ENCODE measurements around the gene MAP3K1.
A peak's percentile ranks its signal among the peaks of the same experiment; 100 is the strongest.

Gene MAP3K1

DNA sequence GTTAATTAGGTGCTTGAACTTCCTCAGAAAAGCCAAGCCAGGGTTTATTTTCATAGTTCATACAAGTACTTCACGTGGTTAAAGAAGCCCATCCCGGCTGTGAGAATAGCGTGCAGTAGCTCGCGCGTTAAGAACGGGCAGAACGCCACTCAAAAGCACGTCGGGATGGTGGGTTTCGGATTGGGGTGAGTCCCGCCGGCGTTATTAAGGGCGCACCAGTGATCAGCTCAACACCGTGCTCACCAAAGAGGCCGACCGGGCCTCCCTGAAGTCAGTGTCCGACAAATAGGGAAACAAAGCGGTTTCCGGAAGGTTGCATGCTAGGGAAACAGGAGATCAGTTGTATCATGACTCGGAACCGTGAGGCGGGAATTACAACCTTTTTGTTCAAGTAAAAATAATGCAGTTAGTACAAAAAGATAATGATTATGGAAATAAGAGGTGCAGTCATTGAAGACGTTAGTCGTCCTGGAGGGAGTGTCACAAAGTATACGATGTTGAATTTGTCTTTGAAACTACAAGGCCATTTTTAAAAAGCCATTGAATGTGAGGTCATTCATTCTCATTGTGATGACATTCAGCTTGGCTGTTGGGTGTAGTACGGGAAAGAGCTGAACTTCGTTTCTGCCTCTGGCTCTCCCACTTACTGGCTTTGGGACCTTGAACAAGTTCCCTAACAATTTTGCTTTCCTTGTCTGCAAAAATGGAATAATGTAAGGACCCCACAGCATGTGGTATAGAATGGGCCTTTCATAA lies 95.0 kb downstream of the MAP3K1 start:
- DNase-seq = peak in 1 of 3 experiments; percentile 80

DNA sequence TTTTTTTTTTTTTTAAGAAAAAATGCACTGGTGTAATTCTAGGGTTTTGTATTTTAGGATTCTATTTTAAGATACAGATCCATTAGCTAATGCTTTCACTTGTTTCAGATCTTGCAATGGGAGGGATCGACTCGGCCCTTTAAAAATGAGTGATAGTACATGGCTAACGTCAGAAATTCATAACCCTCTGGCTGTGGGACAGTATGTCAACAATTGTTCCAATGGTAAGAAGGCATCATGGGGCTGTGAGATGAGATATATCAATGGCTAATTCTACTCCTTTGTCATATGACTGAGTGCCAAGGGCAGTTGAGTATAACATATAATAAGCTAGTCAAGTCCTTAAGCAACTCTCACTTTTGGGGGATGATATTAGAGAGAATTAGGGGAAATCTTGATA lies 98.4 kb downstream of the MAP3K1 start:
- DNase-seq = no peak

DNA sequence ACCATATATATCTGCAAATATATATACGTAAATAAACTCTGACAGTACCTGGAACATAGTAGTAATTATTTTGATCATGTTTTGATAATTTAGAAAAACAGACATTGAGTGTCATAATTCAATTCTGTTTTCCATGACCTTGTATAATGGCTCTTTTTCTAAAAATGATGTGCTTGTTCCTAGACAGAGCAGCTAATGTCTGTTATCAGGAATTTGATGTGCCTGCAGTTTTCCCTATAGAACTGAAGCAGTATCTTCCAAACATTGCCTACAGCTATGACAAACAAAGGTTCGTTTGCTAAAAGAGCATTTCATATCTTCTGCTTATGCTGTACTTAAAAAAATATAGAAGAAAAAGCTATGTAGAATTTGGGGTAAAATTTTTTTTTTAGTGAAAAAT lies 99.3 kb downstream of the MAP3K1 start:
- DNase-seq = no peak

DNA sequence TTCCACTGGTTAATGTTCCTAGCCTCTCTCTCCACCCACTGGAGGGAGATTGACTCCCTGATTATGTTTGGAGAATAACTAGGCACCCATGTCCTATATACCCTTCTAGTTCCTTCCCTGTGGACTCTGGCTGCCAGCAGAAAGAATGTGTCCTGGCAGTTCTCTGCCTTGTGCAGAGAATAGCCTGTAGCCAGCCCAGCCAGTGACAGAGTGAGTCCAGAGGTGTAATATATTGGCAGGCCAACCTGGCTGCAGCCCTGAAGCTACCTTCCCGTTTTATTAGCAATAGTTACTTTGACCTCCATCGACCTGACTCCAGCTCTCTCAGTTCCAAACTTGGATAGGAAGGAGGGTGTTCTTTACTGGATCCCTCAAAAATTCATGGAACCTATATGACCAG lies 102.2 kb downstream of the MAP3K1 start:
- no peak for DNase-seq

DNA sequence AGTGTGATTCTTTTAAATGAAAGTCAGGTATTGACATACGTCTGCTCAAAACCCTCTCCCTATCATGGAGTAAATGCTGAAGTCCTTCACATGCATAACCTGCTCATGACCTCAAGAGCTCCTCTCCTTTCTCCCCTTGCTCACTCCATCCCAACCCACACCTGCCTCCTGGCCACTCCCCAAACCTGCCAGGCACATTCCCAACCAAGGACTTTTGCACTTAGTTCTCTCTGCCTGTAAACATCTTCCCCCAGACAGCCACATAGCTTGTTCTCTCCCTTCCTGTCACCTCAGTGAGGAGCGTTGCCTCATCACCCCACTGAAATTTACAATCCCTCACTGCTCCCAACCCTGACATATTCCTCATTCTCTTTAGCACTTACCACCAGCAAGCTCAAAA lies 102.7 kb downstream of the MAP3K1 start:
- no peak for DNase-seq

DNA sequence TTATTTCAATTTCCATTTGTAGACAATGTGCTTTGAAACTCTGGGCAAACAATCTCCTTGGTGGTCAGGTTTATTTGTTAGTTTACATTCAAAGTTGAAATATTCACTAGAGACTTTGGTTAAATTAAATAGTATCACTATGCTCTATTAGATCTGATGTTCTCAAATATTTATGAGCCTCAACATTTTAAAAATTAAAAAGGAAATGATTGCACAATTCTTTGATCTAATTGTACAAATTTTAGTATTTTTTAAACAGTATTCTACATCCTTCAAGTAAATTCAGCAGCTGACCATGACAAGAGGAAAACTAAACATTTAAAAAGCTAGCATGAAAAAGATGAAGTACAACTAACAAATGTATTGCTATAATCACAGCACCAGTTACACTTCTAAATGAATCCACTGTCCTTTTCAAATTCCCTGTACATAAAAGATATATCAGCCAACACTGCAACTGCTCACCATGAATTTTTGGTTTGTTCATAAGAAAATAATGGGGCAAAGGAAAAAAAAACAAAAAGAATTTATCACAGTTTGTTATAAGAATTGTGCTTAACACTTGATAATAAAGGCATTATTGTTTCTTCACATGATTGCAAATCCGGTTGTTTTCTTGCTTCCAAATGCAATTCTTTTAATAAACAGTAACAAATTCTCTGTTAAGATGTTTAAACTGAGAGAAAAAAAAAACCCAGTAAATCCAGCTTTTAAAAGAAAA lies 104.8 kb downstream of the MAP3K1 start:
- DNase-seq = no peak

DNA sequence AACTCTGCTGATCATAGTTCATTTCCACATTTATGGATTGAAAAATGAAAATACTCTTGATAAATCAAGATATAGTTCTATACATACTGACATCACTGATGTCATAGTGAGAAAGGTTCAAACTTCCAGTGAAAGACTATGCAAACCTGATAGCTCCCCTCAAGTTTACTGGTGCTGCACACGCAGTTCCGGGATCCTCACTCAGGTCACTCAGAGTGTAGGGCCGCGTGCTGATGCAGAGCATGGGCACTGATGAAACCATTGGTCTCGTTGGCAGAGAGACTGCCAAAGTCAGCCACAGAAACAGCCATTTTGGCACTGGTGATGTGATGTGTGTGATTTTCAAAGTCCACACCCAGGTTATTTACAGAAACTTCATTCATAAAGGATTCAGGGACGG lies 107.6 kb downstream of the MAP3K1 start:
- no peak for DNase-seq

DNA sequence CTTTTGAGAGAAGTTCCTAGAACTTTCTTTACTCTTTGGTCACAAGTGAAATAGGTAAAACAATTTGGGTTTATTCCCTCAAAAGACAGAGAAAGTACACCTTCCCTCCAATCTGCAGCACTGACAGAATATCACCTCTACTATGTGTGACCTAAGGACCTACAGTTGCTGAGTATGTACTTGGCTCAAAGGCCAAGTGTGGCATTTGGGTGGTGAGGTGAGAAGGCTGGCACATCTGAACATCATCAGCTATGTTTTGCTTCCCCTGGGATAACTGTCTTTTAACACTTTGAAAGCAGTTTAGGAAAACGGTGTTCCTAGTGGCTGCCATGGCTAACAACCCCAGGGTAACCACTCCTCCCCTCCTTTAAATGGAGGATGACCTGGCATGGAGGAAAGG lies 119.0 kb downstream of the MAP3K1 start:
- no peak for DNase-seq

DNA sequence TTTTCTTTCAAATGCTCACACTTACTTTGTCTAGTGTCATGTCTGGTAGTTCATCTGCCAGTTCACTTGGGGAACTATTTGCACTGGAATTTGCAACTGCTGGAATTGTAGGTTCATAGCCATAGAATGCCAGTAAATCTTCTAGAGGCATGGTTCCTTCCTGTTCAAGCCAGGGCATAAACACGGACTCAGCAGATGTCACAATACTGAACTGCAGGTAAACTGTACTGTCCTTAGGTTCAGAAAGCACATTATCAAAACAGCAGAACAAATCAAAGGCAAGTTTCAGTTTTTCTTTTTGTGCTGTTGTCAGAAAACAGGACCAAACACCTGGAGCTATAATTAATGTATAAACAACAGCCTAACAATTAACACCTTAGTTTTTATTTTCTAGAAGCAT lies 123.5 kb downstream of the MAP3K1 start:
- peak in 1 of 3 experiments; percentile 12 for DNase-seq

DNA sequence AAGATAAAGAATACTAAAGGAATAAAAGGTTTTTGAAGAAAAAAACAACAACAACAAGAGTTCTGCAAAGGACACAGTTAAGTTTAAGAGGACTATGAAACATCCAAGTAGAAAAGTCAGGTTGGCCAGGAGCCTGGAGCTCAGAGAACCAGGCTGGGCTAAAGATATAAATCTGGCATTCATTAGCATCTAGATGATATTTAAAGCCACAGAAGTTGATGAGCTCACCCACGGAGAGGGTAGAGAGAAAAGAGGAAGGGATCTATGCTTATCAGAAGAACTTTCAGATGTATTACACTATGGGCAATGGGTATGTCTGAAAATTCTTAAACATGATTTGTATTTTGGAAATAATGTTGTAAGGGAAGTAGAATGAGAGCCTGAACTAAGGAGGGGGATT lies 126.6 kb downstream of the MAP3K1 start:
- DNase-seq = no peak
